ENCODE measurements around the gene KDM2B.

DNA sequence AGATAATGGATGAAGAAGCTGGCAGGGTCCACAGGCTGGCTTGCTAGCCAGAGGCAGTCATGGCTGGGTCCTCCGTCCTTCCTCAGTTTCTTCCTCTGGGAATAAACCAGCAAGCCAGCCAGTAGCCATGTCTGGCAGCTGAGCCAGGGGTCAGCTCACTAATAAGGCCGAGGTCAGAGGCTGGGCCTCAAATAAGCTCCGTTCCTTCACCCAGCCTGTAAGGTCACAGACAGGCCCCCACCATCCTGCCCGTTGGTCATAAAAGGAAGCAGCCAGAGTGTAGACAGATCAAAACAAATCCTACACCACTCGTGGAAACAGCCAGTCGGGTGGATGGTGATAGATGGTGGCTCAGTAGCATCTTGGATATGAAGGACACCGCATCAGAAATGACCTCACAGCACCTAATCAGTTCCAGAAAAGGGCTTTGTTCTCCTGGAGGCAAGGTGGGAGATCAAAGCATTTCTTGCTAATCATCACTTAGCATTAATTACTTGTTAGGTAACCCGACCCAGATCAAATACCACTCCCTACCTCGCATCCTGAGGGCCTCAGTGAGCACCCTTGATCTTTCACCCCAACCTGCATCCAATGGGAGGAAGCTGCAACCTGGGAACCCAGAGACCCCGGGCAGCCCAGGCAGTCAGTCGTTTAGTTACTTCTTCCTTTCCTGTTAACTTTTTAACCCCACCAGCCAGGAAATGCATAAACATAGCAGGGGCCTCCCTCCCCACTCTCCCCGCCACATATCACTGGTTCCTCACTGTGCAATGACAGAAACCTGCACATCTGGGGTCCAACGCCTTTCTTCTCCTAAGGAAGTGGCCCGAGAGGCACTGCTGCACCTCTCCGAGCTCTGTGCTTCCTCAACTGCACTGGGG lies 90.2 kb downstream of the KDM2B start:
- no peak for TF ChIP-seq CTCF (IDR thresholded peaks at IDR 0.05; ENCODE audit: low read length)
- no peak for TF ChIP-seq EZH2 (optimal IDR thresholded peaks at IDR 0.05; ENCODE audit: low read depth, low read length)

All from MM.1S (cell line).